NT2/D1 (cell line): ENCODE measurements around the gene WDR7.

ENCODE experiments used
- SUZ12 ChIP-seq: IDR thresholded peaks from 2 replicates; pipeline ENCODE4 v1.6.1; 2011; ENCODE audit not compliant: insufficient read length, insufficient read depth; ENCODE audit errors: extremely low read depth
- YY1 ChIP-seq: IDR thresholded peaks from 2 replicates; pipeline ENCODE4 v1.6.1; 2011; ENCODE audit not compliant: insufficient read length, insufficient read depth

- TF ChIP-seq SUZ12 (no peak), YY1 (no peak)
Observed at GRCh38 chr18:56825321-56825720, 174.2 kb downstream of the WDR7 start.
